Esophagus muscularis mucosa (tissue), 4 donors: Measurements from ENCODE around the gene TESK2. TPM values are rescaled to one million over a fixed set of nuclear protein-coding genes. Genes with fewer than 3 reads are reported as not detected.
A peak's percentile ranks its signal among the peaks of the same experiment; 100 is the strongest.

ENCODE experiments used
- DNase-seq: peaks from one replicate; pipeline ENCODE4 v3.0.0-alpha.2; 2017; ENCODE audit errors: extremely low spot score
- H3K27ac ChIP-seq, 4 donors: fragments of 200-600 bp; sonication (generic); replicated peaks in 1 of 4; 1 replicate in 3 of 4; 2 replicates in 1 of 4; pipeline ENCODE4 v1.5.1; 2016 to 2019; ENCODE audit warnings: mild to moderate bottlenecking in 1 of 4
- H3K27me3 ChIP-seq, 4 donors: fragments of 200-600 bp; sonication (generic); one replicate each; pipeline versions ENCODE4 v1.5.1 to v1.6.0; 2016 to 2019
- H3K36me3 ChIP-seq, 4 donors: fragments of 200-600 bp; sonication (generic); one replicate each; pipeline ENCODE4 v1.5.1; 2016 to 2019
- H3K4me1 ChIP-seq, 4 donors: fragments of 200-600 bp; sonication (generic); one replicate each; pipeline ENCODE4 v1.5.1; 2016 to 2019
- H3K4me3 ChIP-seq, 4 donors: fragments of 200-600 bp; sonication (generic); 1 replicate in 2 of 4; 2 replicates in 2 of 4; pipeline ENCODE4 v1.5.1; 2016 to 2019; ENCODE audit warnings: mild to moderate bottlenecking in 4 of 4, moderate library complexity in 1 of 4
- H3K9me3 ChIP-seq, 4 donors: fragments of 200-600 bp; sonication (generic); 1 replicate in 3 of 4; 2 replicates in 1 of 4; pipeline ENCODE4 v1.5.1; 2016 to 2019
- CTCF ChIP-seq, 3 experiments: fragments of 200-600 bp in 2 of 3; fragments of 450-650 bp in 1 of 3; sonication (generic) in 2 of 3; IDR thresholded peaks; one replicate each; pipeline ENCODE4 v1.5.1; 2017 to 2019; ENCODE audit warnings: antibody characterized with exemption in 3 of 3, mild to moderate bottlenecking in 2 of 3, moderate library complexity in 1 of 3
- EP300 ChIP-seq: sonication (generic); formaldehyde crosslinking; IDR thresholded peaks from one replicate; pipeline ENCODE4 v1.6.1; 2017; ENCODE audit warnings: antibody characterized with exemption
- POLR2A ChIP-seq: fragments of 450-650 bp; IDR thresholded peaks from one replicate; pipeline ENCODE4 v1.6.1; 2017; ENCODE audit warnings: antibody characterized with exemption, moderate library complexity, mild to moderate bottlenecking, low read depth
- POLR2AphosphoS5 ChIP-seq, 2 donors: sonication (generic); formaldehyde crosslinking; IDR thresholded peaks; one replicate each; pipeline ENCODE4 v1.6.1; 2017; ENCODE audit warnings: antibody characterized with exemption in 2 of 2
- WGBS: methylation state at CpG from one replicate; pipeline ENCODE4 v1.1.5; 2018; 5-methylcytosine and 5-hydroxymethylcytosine counted together
- intact Hi-C: fragments of 100-400 bp; cut with DNase I; formaldehyde crosslinking; loops from one replicate; pipeline ENCODE4 v1.15.1; 2023
- total RNA-seq, 4 donors: library from RNA; depleted of rRNA; stranded (reverse); fragments of >200 nt; gene quantifications; one replicate each; pipeline versions ENCODE4 v1.1.0 to v1.2.1, GENCODE V29; 2016

The TESK2 gene
- total RNA-seq, 4 donors from 2014 or later = 3.3 to 6.5 (median 4.8) TPM

- no peak for DNase-seq
- intact Hi-C loops = loop anchor here (10.0 kb wide), 2 partner anchors 470 to 590 kb away; no protein-coding TSS in a partner anchor
- H3K36me3 ChIP-seq = no peaks in the 10 kb centered on the region
- no peaks in the 10 kb centered on the region for H3K27me3 ChIP-seq
- H3K9me3 ChIP-seq = no peaks in the 10 kb centered on the region
- TF ChIP-seq POLR2A = no peak
- no peak for TF ChIP-seq POLR2AphosphoS5 (IDR thresholded peaks at IDR 0.05)
- TF ChIP-seq CTCF (IDR thresholded peaks at IDR 0.05) = no peak
- no peak for TF ChIP-seq EP300
- H3K4me1 ChIP-seq = peaks cover 11 to 19% (median 19%) of the 10 kb centered on the region in 4 donors
- 90% methylated on average over 10 of the region's 10 CpGs for WGBS
- H3K27ac ChIP-seq = peak overlapping the region in 1 of 4 donors; percentile 92
- H3K4me3 ChIP-seq = no peak overlapping the region
These were observed 185.7 kb downstream of the TESK2 start for GRCh38 chr1:45305231-45305630.

DNA sequence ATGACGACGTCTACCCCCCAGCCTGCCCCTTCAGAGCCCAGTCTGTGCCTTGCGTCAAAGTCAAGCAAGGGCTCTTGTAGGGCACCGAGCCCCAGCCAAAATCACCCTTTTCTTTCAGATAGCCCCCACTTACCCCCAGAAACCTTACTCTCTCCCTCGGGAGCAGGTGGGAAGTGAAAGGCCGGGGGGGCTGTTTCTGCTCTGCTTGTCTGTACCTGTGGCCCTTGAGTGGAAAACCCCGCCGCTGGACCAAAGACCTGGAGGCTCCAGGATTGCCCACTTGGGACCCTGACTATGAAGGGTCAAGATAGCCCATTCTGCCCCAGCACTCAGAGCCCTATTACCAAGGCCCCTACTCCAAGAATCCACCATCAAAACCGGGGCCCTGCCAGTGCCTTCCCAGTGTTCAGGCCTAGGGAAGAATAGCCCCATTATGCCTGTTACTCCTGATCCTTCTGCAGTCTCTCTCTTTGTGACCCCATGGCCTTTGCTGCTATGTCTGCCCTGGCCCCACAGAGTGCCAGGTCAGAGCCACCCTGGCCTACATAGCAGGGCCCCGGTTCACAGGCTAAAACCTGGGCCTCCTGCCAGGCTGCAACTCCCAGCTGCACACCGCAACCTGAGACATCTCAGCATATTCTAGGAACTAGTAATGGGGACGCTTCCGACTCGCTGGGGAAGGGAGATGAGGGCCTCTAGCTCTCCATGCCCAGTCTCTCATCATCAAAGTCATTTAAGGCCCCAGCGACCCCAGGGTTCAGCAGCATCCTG, 186.5 kb downstream of the TESK2 start:
- WGBS = 56% methylated on average over 15 of the region's 15 CpGs
- DNase-seq = peak; percentile 91
- Histone ChIP-seq H3K36me3 (no peaks in the 10 kb centered on the region), H3K4me1 (peaks cover 11 to 22% (median 19%) of the 10 kb centered on the region in 4 donors), H3K27ac (peak overlapping the region; percentile 82 to 92 (median 89)), H3K27me3 (no peaks in the 10 kb centered on the region), H3K9me3 (no peaks in the 10 kb centered on the region), H3K4me3 (peak overlapping the region; percentile 68 to 88 (median 78))
- TF ChIP-seq CTCF (IDR thresholded peaks at IDR 0.05) = no peak
- no peak for TF ChIP-seq EP300
- no peak for TF ChIP-seq POLR2A
- TF ChIP-seq POLR2AphosphoS5 (IDR thresholded peaks at IDR 0.05) = no peak
- intact Hi-C loops = loop anchor here (5.0 to 10.0 kb wide), 4 partner anchors 33 to 590 kb away; partner anchors contain the start of gene ZSWIM5

- no peaks in the 10 kb centered on the region for H3K36me3 ChIP-seq
- no peaks in the 10 kb centered on the region for H3K9me3 ChIP-seq
- peak; percentile 67 to 79 (median 74) for TF ChIP-seq CTCF (IDR thresholded peaks at IDR 0.05)
- no peak for TF ChIP-seq EP300
- peak; percentile 46 to 78 for TF ChIP-seq POLR2AphosphoS5 (IDR thresholded peaks at IDR 0.05)
- TF ChIP-seq POLR2A = no peak
- peak overlapping the region; percentile 82 to 92 (median 89) for H3K27ac ChIP-seq
- peak; percentile 99 for DNase-seq
- H3K27me3 ChIP-seq = no peaks in the 10 kb centered on the region
- H3K4me1 ChIP-seq = peaks cover 11 to 22% (median 19%) of the 10 kb centered on the region in 4 donors
- intact Hi-C loops = loop anchor here (5.0 to 10.0 kb wide), 4 partner anchors 34 to 589 kb away; partner anchors contain the start of gene ZSWIM5
- WGBS = under 1% methylated on average over 53 of the region's 68 CpGs
- H3K4me3 ChIP-seq = peak overlapping the region; percentile 68 to 88 (median 78)
These were observed 187.2 kb downstream of the TESK2 start for GRCh38 chr1:45303520-45304310.

- no peaks in the 10 kb centered on the region for H3K9me3 ChIP-seq
- H3K27me3 ChIP-seq = no peaks in the 10 kb centered on the region
- peaks cover 11 to 22% (median 19%) of the 10 kb centered on the region in 4 donors for H3K4me1 ChIP-seq
- intact Hi-C loops = loop anchor here (5.0 to 10.0 kb wide), 4 partner anchors 35 to 588 kb away; partner anchors contain the start of gene ZSWIM5
- 81% methylated on average over 16 of the region's 16 CpGs for WGBS
- DNase-seq = no peak
- peak overlapping the region; percentile 68 to 88 (median 78) for H3K4me3 ChIP-seq
- no peak for TF ChIP-seq POLR2AphosphoS5 (IDR thresholded peaks at IDR 0.05)
- TF ChIP-seq POLR2A = no peak
- no peak for TF ChIP-seq EP300
- no peak for TF ChIP-seq CTCF (IDR thresholded peaks at IDR 0.05)
- peak overlapping the region; percentile 82 to 92 (median 89) for H3K27ac ChIP-seq
- H3K36me3 ChIP-seq = no peaks in the 10 kb centered on the region
These were observed 188.3 kb downstream of the TESK2 start for GRCh38 chr1:45302505-45303150.
